HG03045 (cell line): ENCODE data around the gene ETNK2.

Experiments
- ATAC-seq: cut with Tn5 transposase; IDR thresholded peaks from one replicate; pipeline ENCODE4 v1.9.1; 2021; ENCODE audit warnings: mild to moderate bottlenecking, moderate library complexity; ENCODE audit not compliant: unreplicated experiment

ETNK2 gene

GRCh38 chr1:204178487-204179281 is 26.8 kb upstream of the ETNK2 start:
- no peak for ATAC-seq

- no peak for ATAC-seq
These were observed 25.3 kb upstream of the ETNK2 start for GRCh38 chr1:204177133-204177532.

- no peak for ATAC-seq
These were observed 24.2 kb upstream of the ETNK2 start for GRCh38 chr1:204176049-204176448.

GRCh38 chr1:204174958-204175357 is 23.1 kb upstream of the ETNK2 start:
- no peak for ATAC-seq

GRCh38 chr1:204172404-204173029 is 20.7 kb upstream of the ETNK2 start:
- ATAC-seq: no peak

- no peak for ATAC-seq
These were observed 19.9 kb upstream of the ETNK2 start for GRCh38 chr1:204171751-204172178.

- ATAC-seq: no peak
These were observed 18.8 kb upstream of the ETNK2 start for GRCh38 chr1:204170494-204171155.

GRCh38 chr1:204169858-204170257 is 18.0 kb upstream of the ETNK2 start:
- no peak for ATAC-seq

- ATAC-seq: no peak
These were observed 15.9 kb upstream of the ETNK2 start for GRCh38 chr1:204167730-204168129.

GRCh38 chr1:204166219-204166618 is 14.4 kb upstream of the ETNK2 start, which contains the start of gene REN:
REN (minus strand) TSS chr1:204166337; CDS start chr1:204166293, 44 bp downstream.
- ATAC-seq: no peak

GRCh38 chr1:204162494-204163074 is 10.7 kb upstream of the ETNK2 start:
- no peak for ATAC-seq

- no peak for ATAC-seq
These were observed 10.0 kb upstream of the ETNK2 start for GRCh38 chr1:204161609-204162493.

- ATAC-seq: no peak
These were observed 6.1 kb upstream of the ETNK2 start for GRCh38 chr1:204157962-204158361.

- no peak for ATAC-seq
These were observed 4.0 kb upstream of the ETNK2 start for GRCh38 chr1:204155881-204156280.

- ATAC-seq: no peak
These were observed 2.9 kb upstream of the ETNK2 start for GRCh38 chr1:204154568-204155255.

- no peak for ATAC-seq
These were observed 1.8 kb upstream of the ETNK2 start for GRCh38 chr1:204153667-204154066.

GRCh38 chr1:204152310-204153044 is 633 bp upstream of the ETNK2 start:
- no peak for ATAC-seq

- ATAC-seq: no peak
These were observed 917 bp downstream of the ETNK2 start for GRCh38 chr1:204150702-204151551.
